Heart left ventricle (tissue), 16 donors: ENCODE data around the gene MEIS3. TPM values are rescaled to one million over a fixed set of nuclear protein-coding genes. Genes with fewer than 3 reads are reported as not detected.
A peak's percentile ranks its signal among the peaks of the same experiment; 100 is the strongest.

Source experiments
- ATAC-seq, 4 donors: fragments of 200-7000 bp; cut with Tn5 transposase; one replicate each; pipeline ENCODE4 v1.9.1; 2020 to 2022; ENCODE audit warnings: moderate library complexity in 4 of 4, mild to moderate bottlenecking in 3 of 4, moderate number of reproducible peaks in 1 of 4
- DNase-seq, 5 donors: peaks; one replicate each; pipeline ENCODE4 v3.0.0-alpha.2; 2020
- H3K27ac ChIP-seq, 12 donors: fragments of 200-600 bp; sonication (generic) in 4 of 12; one replicate each; pipeline versions ENCODE4 v1.5.0 to v1.8.0; 2016 to 2022; ENCODE audit warnings: mild to moderate bottlenecking in 2 of 12
- H3K27me3 ChIP-seq, 9 donors: fragments of 200-600 bp; sonication (generic) in 2 of 9; one replicate each; pipeline versions ENCODE4 v1.5.1 to v1.8.0; 2016 to 2022; ENCODE audit warnings: mild to moderate bottlenecking in 3 of 9
- H3K36me3 ChIP-seq, 9 donors: fragments of 200-600 bp; sonication (generic) in 2 of 9; one replicate each; pipeline versions ENCODE4 v1.5.0 to v1.8.0; 2018 to 2022; ENCODE audit warnings: mild to moderate bottlenecking in 2 of 9
- H3K4me1 ChIP-seq, 12 donors: fragments of 200-600 bp; sonication (generic) in 4 of 12; one replicate each; pipeline versions ENCODE4 v1.5.0 to v1.8.0; 2016 to 2022; ENCODE audit warnings: mild to moderate bottlenecking in 3 of 12
- H3K4me3 ChIP-seq, 12 donors: fragments of 200-600 bp; sonication (generic) in 4 of 12; one replicate each; pipeline versions ENCODE4 v1.5.0 to v1.8.0; 2017 to 2022; ENCODE audit warnings: mild to moderate bottlenecking in 9 of 12, moderate library complexity in 4 of 12
- H3K9me3 ChIP-seq, 12 donors: fragments of 200-600 bp; sonication (generic) in 4 of 12; one replicate each; pipeline versions ENCODE4 v1.5.0 to v1.8.0; 2016 to 2022; ENCODE audit warnings: mild to moderate bottlenecking in 1 of 12
- CTCF ChIP-seq, 12 donors: fragments of 200-600 bp; sonication (generic) in 4 of 12; IDR thresholded peaks; one replicate each; pipeline versions ENCODE4 v1.5.0 to v1.8.0; 2018 to 2022; ENCODE audit warnings: antibody characterized with exemption in 12 of 12, mild to moderate bottlenecking in 5 of 12
- POLR2A ChIP-seq, 2 donors: fragments of 450-650 bp; IDR thresholded peaks; one replicate each; pipeline ENCODE4 v1.6.1; 2017; ENCODE audit warnings: antibody characterized with exemption in 2 of 2, mild to moderate bottlenecking in 2 of 2, moderate library complexity in 2 of 2
- WGBS, 4 donors: extraction: QIAGEN DNeasy Blood & Tissue Kit in 2 of 4; methylation state at CpG; one replicate each; pipeline versions ENCODE4 v1.1.5 to v1.1.7; 2013 to 2018; 5-methylcytosine and 5-hydroxymethylcytosine counted together
- intact Hi-C, 10 donors: fragments of 100-400 bp; cut with DNase I; formaldehyde crosslinking; loops; one replicate each; pipeline versions ENCODE4 v1.11.1 to v1.14.2; 2022
- polyA plus RNA-seq, 2 donors: library from polyadenylated mRNA; stranded (reverse); fragments of 200-250 nt; gene quantifications; one replicate each; pipeline ENCODE4 v1.2.3, GENCODE V29; 2013
- total RNA-seq, 9 donors: library from RNA; depleted of rRNA in 2 of 9; stranded (reverse); fragments of >200 nt in 2 of 9; fragmentation: NEBNext Ultra II Directional in 3 of 9; extraction: Animal tissue kit (Norgen Biotek cat#: 25700) in 3 of 9; gene quantifications; one replicate each; pipeline versions ENCODE4 v1.1.0 to v1.2.4, GENCODE V29; 2016 to 2023
- donor health status: ischemic (EF 13 %, LVEDD 7.1; RV severe dilation, severe dysfunction).
- donor health status: healthy with polysubstance abuse.
- donor health status: DM: no; HTN: yes; CAD: no.
- donor health status: DM: no; HTN: no; CAD: no.
- donor health status: ischemic (EF 25% LVEDD 6.9; RV normal size, moderate dysfunction).
- donor health status: ischemic (EF 25% LVEDD 5.7; RV mildly dilated, moderate dysfunction).
- donor health status: healthy.
- donor health status: DM: yes; HTN: yes; CAD: no.
- donor health status: ischemic (EF 35%, LVEDD 5.7; RV mildly dilated, moderate dysfunction).
- donor health status: nonischemic (EF 11% LVEDD 7.7; RV severe dilation, severe dysfunction).
- donor health status: DM: yes; HTN: yes; CAD: no.
- donor health status: PGD.
- donor health status: ischemic (EF 29% LVEDD 5.4; RV normal size, mild dysfunction).
- donor health status: nonischemic (EF 23%, LVEDD 6.1; RV moderate dilation, normal function).

The MEIS3 gene
- total and polyA plus RNA-seq, 11 donors: 1.8 to 6.0 (median 2.5) TPM

DNA sequence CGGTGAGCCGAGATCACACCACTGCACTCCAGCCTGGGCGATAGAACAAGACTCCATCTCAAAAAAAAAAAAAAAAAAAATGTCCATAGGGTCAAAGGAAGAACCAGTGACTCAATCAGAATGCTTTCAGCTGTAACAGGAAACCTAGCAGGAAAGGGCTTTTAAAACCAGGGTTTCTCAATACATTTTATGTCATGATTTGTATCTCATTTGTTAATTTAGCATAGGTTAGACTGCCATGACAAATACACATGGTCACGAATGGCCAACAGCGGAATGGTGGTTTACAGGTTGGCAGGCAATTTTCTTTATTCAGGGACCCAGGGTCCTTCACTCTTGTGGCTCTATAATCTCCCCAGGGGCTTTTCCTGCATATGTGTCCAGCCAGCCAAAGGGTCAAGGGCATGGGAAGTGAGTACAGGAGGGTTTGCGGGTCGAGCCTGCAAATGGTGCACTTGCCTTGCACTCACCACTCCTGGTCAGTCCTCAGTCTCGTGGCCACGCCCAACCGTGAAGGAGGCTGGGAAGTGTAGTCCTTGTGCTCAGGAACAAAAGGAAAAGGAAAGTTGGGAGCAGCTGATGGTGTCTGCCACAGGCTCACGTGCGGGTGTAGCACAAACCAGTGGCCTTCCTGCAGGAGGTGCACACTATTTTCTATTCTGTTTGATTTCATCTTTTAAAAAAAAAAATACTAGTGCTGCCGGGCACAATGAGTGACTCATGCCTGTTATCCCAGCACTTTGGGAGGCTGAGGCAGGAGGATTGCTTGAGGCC lies 55.4 kb downstream of the MEIS3 start:
- peaks cover 0 to 96% (median 85%) of the 10 kb centered on the region in 9 donors for H3K36me3 ChIP-seq
- H3K27me3 ChIP-seq: no peaks in the 10 kb centered on the region
- intact Hi-C loops: no loop called here
- no peak for TF ChIP-seq POLR2A (IDR thresholded peaks at IDR 0.05)
- TF ChIP-seq CTCF (IDR thresholded peaks at IDR 0.05): no peak
- H3K27ac ChIP-seq: peak overlapping the region in 1 of 12 donors; percentile 58
- peaks cover 0 to 11% (median 0%) of the 10 kb centered on the region in 12 donors for H3K4me1 ChIP-seq
- H3K4me3 ChIP-seq: no peak overlapping the region
- WGBS, 4 donors: 85 to 88% (median 87%) methylated on average over 13 of the region's 13 CpGs
- ATAC-seq (no peak), DNase-seq (no peak)
- no peaks in the 10 kb centered on the region for H3K9me3 ChIP-seq

DNA sequence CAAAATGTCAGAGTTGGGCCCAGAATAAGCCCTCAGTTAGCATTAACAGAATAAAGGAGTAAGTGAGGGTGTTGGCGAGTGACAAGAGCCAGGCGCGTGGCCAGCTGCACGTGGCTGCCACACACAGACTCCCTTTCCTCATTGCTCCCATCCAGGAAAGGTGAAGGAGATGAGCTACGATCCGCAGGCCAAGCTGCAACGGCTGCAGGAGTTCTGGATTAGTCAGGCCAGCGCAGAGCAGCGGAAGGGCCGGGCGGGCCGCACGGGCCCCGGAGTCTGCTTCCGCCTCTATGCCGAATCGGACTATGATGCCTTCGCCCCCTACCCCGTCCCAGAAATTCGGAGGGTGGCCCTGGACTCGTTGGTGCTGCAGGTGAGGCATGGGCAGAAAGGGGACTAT lies 57.0 kb downstream of the MEIS3 start:
- Histone ChIP-seq H3K9me3 (peaks cover 0 to 4% (median 0%) of the 10 kb centered on the region in 12 donors), H3K27ac (no peak overlapping the region), H3K36me3 (peaks cover 0 to 100% (median 94%) of the 10 kb centered on the region in 9 donors), H3K4me1 (peaks cover 0 to 11% (median 0%) of the 10 kb centered on the region in 12 donors), H3K4me3 (no peak overlapping the region), H3K27me3 (no peaks in the 10 kb centered on the region)
- ATAC-seq (no peak), DNase-seq (no peak)
- intact Hi-C loops: no loop called here
- WGBS, 4 donors: 89 to 94% (median 92%) methylated on average over 20 to 21 of the region's 21 CpGs
- TF ChIP-seq CTCF (IDR thresholded peaks at IDR 0.05): no peak
- TF ChIP-seq POLR2A (IDR thresholded peaks at IDR 0.05): no peak

GRCh38 chr19:47358936-47359335 lies 60.4 kb downstream of the MEIS3 start:
- TF ChIP-seq POLR2A (IDR thresholded peaks at IDR 0.05) (no peak), CTCF (IDR thresholded peaks at IDR 0.05) (no peak)
- H3K36me3 ChIP-seq: peaks cover 0 to 100% (median 99%) of the 10 kb centered on the region in 9 donors
- H3K4me3 ChIP-seq: no peak overlapping the region
- H3K27me3 ChIP-seq: no peaks in the 10 kb centered on the region
- ATAC-seq: no peak
- intact Hi-C loops: no loop called here
- WGBS, 4 donors: 81 to 96% (median 92%) methylated on average over 6 of the region's 6 CpGs
- DNase-seq: no peak
- H3K4me1 ChIP-seq: peaks cover 0 to 4% (median 0%) of the 10 kb centered on the region in 12 donors
- H3K27ac ChIP-seq: no peak overlapping the region
- peaks cover 0 to 7% (median 0%) of the 10 kb centered on the region in 12 donors for H3K9me3 ChIP-seq

DNA sequence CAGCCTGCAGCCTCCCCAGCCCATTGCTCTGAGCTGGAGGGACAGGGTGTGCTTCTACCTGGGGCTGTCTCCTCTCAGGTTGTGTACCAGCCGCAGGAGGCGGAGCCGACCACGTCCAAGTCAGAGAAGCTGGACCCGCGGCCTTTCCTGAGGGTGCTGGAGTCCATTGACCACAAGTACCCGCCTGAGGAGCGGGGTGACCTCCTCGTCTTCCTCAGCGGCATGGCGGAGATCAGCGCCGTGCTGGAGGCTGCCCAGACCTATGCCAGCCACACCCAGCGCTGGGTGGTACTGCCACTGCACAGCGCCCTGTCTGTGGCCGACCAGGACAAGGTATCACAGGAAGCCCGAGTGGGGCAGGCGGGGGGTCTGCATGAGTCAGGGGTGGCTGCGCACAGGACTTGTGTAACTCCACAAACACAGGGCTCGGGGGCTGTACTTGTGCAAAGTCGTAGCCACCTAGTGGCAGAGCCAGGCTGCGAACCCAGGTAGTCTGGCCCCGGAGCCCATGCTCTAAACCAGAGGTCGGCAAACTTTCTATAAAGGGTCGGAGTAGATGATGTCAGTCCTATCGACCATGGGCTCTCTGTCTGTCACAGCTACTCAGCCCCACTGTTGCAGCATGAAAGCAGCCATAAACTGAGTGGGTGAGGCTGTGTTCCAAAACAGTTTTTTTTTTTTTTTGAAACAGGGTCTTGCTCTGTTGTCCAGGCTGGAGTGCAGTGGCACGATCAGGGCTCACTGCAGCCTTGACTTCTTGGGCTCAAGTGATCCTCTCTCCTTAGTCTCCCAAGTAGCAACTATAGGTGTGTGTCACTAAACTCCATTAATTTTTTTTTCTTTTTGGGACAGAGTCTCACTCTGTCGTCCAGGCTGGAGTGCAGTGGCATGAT lies 61.3 kb downstream of the MEIS3 start:
- H3K9me3 ChIP-seq: peaks cover 0 to 7% (median 0%) of the 10 kb centered on the region in 12 donors
- TF ChIP-seq POLR2A (IDR thresholded peaks at IDR 0.05): no peak
- TF ChIP-seq CTCF (IDR thresholded peaks at IDR 0.05): no peak
- peaks cover 0 to 7% (median 0%) of the 10 kb centered on the region in 12 donors for H3K4me1 ChIP-seq
- intact Hi-C loops: no loop called here
- peaks cover 0 to 100% (median 98%) of the 10 kb centered on the region in 9 donors for H3K36me3 ChIP-seq
- no peak overlapping the region for H3K4me3 ChIP-seq
- no peak for DNase-seq
- peak in 1 of 4 donors; percentile 9 for ATAC-seq
- H3K27ac ChIP-seq: no peak overlapping the region
- H3K27me3 ChIP-seq: no peaks in the 10 kb centered on the region
- WGBS, 4 donors: 95 to 96% (median 96%) methylated on average over 23 to 28 of the region's 28 CpGs
